HG03558 (cell line): ENCODE results near the gene CCDC197.

Experiments used
- ATAC-seq: cut with Tn5 transposase; IDR thresholded peaks from one replicate; pipeline ENCODE4 v1.9.1; 2021; ENCODE audit warnings: moderate number of reproducible peaks; ENCODE audit not compliant: unreplicated experiment; ENCODE audit errors: extremely low read depth

The CCDC197 gene

DNA sequence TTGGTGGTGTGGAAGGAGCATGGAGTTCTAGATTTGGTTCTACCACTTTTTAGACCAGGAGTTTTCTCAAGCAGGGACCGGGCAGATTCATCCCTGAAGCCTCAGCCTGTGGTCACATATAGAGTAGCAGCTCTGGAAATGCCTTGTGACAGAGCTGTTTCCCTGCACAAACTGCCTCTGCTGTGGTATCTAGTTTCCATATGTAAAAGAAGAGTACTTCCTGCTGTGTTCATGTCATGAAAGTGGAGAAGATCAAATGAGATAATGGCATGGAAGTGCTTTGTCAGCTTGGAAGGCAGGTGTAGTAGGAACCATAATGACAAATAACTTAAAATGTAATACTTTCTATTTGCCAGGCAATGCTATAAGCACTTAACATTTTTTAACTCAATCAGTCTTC, 55.1 kb downstream of the CCDC197 start:
- no peak for ATAC-seq

DNA sequence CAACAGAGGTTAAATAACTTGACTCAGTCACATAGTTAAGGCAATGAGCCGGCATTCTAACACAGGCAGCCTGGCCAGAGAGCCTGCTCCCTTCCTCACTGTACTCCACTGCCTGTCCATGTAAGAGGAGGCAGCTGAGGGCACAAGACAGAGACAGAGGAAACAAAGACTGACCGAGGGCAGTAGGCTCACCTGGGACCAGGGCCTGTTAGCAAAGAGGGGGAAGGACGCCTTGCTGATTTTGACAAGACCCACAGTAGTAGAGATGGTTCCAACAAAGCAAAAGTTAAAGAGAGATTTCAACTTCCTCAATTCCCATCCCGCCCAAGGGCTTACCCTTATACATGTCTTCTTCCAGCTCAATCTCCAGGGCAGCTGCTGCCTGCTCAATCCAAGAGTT, 55.6 kb downstream of the CCDC197 start:
- ATAC-seq: no peak

DNA sequence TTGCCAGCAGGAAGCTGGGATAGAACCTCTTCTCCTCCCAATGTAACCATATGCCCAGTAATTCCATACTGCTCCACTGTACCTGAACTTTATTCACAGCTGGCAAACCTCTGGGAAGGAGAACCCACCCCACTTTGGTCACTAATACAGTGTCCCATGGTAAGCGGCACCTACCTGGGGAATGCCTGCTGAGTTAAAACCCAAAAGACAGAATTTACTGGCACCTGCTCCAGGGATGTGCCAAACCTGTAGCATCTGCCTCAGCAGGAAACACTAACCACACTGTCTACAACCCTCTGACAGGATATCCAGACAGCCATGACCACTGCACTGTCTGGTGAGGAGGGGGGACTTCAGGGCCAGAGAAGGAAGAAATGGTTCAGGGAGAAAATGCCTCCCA, 57.3 kb downstream of the CCDC197 start:
- no peak for ATAC-seq

DNA sequence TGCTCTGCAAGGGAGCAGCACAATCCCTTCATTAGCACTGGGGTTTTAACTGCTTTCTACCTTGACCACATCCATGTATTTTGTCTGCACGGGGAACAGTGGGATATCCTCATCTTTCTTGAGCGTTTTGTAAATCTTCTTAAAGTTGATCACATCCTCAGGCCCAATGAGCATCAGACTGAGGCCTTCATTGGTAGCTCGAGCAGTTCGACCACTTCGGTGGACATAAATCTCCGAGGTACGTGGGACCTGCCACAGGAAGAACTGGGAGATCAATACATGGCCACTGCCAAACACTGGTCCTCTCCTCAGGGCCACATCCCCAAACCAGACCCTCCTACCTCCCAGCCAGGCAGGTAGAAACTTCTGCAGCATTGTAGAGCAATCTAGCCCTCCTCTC, 57.8 kb downstream of the CCDC197 start:
- no peak for ATAC-seq

DNA sequence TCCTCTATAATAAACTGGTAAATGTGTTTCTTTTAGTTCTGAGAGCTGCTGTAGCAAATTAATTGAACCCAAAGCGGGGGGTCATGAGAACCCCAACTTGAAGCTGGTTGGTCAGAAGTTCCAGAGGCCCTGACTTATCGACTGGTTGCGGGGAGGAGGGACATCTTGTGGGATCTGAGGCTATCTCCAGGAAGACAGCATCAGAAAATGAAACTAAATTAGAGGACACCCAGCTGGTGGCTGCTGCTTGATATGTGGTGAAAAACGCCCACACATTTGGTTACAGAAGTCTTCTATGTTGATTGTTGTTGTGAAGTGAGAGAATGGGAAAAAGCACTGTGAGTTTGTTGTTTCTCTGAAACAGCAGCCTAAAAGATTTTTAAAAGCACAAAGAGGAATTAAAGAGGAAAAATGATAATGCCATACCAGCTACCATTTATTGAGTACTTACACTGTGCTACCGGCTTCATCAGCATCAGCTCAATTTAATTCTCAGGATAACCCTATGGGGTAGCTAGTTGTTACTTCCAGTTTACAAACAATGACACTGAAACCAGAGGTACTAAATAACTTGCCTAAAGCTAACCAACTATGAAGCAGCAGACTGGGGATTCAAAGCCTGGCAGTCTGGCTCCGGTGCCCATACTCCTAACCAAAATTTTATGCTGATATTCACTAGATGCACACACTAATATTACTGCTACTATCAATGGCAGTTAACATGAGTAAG, 59.6 kb downstream of the CCDC197 start:
- ATAC-seq: peak; percentile 72

DNA sequence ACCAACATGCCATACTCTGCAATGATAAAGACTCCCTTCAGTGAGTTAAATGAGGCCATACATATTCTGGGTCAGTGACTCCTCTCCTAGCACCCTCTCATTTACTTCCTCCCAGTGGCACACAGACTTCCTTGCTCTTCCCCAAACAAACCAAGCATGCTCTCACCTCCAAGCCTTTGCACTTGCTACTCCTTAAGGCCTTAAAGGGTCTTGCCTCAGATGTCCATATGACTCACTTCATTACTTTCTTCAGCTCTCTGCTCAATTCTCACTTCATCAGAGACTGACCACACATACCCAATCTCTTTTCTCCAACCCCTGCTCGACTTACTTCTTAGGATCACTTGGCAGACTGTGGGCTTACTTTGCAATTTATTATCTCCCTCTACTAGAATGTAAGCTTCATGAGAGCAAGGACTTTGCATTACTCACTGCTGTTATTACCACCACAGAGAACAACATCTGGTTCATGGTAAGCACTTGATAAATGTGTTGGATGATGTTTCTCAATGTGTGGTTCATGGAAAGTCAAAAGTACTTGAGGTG, 61.1 kb downstream of the CCDC197 start:
- ATAC-seq: no peak
